Left forelimb (tissue), 1 donor: Measurements from ENCODE around the gene C1orf50.
"Not testable (repeated sequence)": the region's sequence is repeated elsewhere in the genome, so short reads cannot be mapped to it uniquely, and the experiment has no call there.

Source experiments
- DNase-seq: peaks from one replicate; pipeline ENCODE4 v3.0.0-alpha.2; 2018; ENCODE audit warnings: low spot score

Gene C1orf50

DNA sequence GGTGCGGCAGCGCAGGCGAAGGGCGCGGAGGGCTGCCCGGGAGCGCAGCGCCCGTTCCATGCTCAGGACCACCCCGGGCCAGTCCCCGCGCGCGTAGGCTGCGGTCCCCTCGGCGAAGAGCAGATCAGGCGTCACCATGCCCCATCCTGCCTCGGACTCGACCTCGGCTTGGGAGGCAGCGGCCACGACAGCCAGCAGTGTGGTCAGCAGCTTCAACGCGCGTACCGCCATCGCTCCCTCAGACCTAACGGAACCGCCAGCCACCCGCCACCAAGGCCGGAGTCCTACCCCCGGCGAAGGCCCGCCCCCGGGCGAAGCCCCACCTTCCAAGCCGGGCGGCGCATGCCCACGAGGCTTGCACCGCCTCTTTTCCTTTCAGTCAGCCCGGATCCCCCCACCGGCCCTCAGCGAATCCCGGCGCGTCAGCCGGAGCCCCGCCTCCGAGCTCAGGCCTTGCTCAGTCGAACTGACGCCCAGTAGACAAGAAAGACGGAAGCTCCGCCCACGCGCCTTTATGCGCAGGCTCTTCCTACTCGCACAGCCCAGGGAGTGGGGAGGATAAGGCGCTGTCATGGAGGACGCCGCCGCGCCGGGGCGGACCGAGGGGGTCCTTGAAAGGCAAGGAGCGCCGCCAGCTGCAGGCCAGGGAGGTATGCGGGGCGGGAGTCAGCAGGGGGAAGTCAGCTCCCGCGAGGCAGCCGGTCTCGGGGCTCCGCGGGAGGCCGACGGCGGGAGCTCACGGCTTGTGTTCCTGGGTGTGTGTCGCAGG, at the start of gene C1orf50, which contains the start of gene P3H1:
Gene C1orf50 (plus strand): TSS at position 509 of the 769 bp plus-strand sequence. CDS start 63 bp downstream, at position 572.
Gene P3H1 (minus strand): TSS at position 288 of the 769 bp plus-strand sequence. CDS start 57 bp downstream, at position 231.
- DNase-seq, result peak; percentile 99

DNA sequence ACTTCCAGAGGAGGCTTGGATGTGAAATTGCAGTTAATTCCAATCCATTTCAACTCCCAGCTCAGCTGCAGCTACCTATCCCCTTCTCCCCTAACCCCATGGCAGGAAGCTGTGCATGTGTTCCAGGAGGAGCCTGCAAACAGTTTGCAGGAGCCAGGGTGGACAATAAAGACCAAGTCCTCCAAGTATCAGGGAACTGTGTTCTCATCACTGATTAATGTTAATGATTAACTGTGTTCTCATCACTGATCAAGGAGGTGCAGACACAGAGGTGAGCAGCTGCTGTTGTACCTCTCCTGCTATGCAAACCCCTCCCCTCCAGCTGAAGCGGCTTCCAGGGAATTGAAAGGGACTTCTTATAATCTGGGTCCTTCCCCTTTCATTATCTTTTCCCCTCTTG, 46.2 kb upstream of the C1orf50 start:
- no peak for DNase-seq

DNA sequence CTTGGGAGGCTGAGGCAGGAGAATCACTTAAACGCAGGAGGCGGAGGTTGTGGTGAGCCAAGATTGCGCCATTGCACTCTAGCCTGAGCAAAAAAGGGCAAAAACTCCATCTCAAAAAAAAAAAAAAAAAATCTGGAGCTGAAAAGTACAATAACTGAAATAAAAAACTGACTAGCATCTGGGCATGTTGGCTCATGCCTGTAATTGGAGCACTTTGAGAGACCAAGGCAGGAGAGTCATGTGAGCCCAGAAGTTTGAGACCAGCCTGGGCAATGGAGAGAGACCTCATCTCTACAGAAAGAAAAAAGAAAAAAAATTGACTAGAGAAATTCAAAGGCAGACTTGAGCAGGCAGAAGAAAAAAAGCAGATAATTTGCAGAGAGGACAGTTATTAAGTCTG, 45.1 kb upstream of the C1orf50 start:
- no peak for DNase-seq

DNA sequence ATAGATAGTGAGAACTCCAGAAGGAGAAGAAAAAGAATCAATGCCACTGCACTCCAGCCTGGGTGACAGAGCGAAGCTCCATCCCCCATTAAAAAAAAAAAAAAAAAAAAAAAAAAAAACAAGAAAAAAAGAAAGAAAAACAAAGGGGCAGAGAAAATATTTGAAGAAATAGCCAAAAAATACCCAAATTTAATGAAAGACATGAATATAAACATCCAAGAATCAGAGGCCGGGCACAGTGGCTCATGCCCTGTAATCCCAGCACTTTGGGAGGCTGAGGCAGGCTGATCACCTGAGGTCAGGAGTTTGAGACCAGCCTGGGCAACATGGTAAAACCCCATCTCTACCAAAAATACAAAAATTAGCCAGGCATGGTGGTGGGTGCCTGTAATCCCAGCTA, 44.6 kb upstream of the C1orf50 start:
- not testable (repeated sequence) for DNase-seq

DNA sequence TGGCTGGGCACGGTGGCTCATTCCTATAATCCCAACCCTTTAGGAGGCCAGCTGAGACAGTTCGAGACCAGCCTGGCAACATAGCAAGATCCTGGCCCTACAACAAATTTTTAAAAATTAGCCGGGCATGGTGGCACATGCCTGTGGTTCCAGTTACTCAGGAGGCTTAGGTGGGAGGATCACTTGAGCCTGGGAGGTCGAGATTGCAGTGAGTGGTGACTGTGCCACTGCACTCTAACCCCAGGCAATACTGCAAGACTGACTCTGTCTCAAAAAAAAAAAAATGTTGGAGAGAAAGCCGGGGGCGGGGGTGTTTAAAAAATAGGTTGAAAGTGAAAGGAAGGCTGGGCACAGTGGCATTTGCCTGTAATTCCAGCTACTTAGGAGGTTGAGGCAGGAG, 43.5 kb upstream of the C1orf50 start:
- DNase-seq, result no peak

DNA sequence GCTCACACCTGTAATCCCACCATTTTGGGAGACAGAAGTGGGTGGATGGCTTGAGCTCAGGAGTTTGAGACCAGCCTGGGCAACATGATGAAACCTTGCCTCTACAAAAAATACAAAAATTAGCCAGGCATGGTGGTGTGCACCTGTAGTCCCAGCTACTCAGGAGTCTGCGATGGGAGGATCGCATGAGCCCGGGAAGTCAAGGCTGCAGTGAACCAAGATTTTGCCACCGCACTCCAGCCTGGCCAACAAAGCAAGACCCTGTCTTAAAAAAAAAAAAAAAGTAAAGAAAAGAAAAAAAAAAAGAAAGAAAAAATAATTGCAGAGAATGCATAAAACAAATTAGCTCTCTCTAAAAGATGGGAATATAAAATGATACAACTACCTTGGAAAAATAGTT, 41.2 kb upstream of the C1orf50 start:
- not testable (repeated sequence) for DNase-seq

DNA sequence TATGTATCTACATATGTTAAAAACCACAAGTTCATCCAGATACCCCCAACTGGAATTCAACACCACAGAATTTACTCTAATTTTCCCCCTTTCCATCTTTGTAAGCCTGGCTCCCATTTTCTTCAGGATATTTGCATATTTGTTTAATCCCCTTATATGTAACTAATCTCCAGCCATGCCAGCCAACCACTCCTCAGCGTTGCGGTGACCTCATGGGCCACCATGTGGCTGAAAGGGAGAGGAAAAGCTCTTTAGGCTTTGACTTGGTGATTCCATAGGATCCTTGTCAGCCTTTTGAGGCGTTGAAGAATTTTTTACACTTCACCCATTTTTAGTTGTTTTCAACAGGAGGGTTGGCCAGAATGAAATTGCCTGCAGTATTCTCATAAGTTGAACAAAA, 37.0 kb upstream of the C1orf50 start:
- no peak for DNase-seq

DNA sequence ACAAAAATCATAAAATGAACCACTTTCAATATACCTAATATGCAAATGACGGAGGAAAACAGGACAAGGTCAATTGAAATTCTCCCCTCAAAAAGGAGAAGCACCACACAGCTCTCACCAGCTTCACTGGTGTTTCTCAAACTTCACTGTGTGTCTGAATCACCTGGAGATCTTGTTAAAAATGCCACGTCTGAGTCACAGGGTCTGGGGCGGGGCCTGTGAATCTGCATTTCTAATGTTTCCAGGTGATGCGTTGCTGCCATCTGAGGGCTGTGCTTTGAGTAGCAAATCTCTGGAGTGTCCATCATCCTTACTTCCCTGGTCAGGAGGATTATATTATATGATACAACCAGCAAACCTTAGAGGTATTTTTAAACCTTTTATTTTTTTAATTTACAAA, 36.1 kb upstream of the C1orf50 start:
- DNase-seq, result no peak

DNA sequence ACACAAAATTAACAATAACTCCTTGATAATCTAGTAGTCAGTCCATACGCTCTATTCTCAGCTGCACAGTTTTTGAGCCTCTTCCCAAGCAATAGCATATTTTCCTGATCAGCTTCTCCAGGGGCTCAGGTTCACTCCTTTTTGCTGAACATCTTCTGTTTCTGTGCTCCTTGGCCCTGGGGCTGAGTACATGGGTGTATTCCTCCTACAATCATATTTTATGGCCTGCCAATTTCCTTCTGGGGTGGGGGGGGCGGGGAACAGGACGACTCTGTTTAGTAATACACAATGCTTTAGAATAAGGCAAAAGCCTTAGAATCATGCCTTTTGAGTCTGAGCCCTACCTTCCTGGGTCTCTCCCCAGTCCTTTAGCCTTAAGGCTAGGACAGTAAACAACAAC, 35.5 kb upstream of the C1orf50 start:
- no peak for DNase-seq

DNA sequence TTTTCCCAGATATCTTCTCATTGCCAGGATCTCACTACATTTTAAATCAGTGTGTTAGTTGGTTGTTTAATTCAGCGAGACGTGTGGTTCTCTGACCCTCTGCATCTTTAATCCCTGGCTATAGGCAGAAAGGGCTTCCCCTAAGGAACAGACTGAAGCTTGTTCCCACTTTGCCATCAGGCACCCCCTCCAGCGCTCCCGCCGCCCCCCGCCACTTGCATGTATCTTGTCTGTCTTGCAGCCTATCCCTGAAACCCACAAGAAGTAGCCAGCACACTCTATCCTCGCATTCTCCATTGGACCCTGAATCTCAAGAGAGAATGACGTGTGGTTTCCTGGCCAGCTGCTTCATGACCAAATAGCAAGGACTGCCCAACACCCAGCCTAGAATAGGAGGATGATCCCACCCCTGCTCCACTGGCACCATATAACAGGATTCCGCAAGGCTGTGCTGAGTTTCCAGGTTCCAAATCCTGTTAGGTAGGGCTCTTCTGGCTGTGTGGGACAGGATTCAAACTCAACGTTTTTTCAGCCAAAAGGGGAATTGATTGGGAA, 34.8 kb upstream of the C1orf50 start:
- no peak for DNase-seq

DNA sequence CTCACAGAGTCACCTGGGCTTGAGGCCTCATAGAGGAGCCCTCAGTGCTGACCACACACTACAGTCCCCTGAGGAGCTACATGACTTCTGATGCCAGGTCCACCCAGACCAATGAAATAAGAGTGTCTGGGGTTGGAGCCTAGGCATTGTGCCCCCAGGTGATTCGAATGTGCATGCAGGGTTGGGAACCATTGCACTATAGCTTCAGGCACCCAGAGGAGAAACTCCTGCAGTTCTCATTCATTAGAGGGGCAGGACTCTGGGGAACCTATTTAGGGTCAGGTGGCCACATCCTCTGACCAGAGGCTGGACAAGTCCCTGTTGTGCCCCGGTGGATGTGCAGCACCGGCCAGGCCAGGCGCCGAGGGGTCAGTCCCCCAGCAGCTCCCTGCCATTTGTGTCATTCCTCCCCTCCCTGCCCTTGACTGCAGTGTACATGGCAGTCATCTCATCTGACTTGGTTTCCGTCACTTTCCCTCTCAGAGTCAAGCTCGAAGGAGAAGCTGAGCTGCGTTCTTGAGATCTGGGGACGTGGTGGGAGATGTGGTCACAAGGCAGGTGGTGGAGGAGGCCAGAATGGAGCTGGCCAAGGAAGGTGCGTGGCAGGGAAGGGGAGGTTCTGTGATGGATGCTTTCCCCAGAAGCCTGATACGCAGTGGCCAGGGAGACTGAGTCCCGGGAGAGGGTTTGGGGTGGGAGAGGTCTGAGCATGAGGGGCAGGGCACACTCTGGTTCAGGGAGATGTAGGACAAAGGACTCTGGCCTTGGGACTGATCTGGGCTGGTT, 33.4 kb upstream of the C1orf50 start:
- DNase-seq, result no peak

DNA sequence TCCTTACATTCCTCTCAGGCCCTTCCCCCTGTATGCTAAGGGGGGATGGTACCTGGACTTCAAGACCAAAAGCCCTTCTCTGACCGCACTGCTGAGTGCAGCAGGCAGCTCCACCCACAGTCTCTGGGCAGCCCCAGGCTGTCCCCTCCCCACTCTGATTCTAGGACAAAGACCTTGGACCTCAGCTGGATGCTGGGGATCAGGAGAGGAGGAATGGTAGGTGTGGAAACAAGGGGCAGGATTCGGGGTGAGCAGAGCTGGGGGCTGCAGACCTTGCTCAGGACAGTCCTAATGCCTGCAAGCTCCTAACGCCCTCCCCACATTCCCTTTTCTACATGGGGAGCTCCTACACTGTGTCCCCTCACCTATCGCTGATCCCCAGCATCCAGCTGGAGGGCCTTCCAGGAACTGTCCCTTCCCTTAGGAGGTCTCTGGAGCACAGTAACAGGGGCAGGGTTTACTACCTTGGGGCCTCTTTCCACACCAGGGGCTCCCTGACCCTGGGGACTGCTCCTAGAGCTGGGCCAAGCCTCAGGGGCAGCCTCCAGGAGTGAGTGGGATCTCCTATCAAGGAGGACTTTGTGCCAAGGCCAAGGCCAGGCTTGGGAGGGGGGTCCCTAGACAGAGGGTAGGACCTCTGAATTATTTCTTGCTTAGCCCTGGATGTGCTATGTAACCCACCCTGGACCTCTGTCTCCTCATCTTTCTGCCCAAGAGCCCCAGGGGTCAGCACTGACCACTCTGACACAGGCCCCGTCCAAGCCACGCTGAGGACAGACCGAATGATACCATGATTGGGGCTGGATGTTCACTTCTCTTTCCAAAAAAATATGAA, 32.6 kb upstream of the C1orf50 start:
- DNase-seq, result no peak

DNA sequence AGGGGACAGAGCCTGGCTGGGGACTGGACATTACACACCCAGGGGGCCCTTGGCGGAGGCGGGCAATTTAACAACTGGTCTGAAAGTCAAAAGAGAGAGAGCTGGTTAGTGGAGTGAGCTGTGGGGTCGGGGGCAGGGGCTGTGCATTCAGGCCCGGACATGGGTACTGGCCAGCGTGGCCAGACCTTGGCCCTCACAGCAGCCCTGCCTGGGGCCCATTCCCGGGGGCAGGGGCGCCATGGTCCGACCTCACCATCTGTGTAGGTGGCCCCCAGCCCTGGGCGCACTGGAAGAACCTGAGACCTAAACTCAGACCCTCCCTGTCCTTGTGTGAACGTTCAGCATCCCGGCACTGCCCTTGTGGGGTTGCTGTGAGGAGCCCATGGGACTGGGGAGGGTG, 32.0 kb upstream of the C1orf50 start:
- DNase-seq, result no peak

DNA sequence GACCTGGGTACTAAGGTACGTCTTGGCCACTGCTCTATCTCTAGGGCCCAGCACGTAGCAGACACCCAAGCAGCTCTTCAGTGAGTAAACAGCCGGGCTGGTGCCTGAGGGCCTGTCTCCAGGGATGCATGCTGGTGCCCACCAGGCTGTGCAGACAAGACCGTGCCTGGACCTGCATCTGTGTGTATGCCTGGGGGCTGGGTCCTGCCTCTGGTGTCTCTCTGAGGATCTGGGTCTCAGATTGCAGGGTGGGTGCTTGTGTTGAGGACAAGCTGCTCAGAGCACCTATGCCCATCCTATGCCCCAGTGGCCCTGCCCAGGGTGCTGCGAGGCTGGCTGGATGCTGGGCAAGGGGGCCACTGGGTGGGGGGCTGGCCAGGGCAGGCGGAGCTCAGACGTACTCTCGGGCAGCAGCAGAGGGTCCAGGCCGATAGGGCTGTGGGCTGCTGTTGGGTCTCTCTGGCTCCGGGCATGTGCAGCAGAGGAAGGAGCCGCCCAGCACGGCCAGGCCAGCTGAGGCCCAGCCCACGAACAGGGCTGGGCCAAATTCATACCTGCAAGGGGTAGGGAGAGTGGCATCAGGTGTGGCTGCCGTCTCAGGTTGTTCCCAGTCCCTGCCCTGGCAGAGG, 31.5 kb upstream of the C1orf50 start:
- DNase-seq, result no peak

DNA sequence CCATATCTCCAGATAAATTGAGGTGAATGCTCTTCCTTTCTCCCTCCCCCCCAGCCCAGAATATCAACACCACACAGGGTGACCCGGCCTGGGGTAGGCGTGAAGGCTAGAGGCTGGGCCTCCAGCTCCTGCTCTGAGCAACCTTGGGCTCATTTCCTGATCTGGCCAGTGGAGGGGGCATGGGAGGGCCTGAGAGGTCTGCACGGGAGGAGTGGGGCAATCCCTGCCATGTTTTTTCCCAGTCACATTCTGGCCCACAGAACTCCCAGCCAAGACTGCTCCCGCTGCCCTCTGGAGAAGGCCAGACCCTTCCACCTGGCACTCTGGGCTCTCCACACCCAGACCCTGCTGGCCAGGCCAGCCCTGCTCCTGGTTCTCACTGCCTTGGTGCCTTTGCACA, 30.9 kb upstream of the C1orf50 start:
- DNase-seq, result no peak

DNA sequence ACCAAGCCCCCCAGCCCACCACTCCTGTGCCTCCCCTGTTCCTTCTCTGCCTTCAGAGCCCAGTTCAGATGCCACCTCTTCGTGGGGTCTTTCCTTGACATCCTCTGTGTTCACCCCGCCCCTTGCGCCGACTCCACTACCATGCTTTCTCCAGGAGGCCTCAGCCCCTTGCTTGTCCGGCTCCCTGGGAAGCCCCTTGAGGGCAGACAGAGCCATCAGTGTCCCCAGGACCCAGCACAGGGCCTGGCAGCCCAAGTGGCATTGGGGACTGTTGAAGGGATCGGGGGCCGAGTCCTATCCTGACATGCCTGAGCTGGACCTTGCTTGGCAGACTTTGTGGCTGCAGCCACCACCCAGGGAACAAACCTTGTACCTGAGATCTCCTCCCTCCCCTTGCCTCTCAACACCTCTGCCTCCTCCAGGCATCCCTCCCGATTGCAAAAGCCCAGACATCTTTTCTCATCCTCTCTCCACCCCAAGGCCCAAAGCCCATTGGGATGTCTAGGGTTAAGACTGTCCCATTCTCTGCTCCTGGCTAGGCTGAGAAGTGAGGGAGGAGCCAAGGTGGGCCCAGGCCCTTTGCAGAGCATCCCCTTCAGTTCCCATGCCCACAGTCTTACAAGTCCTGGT, 30.4 kb upstream of the C1orf50 start:
- DNase-seq, result no peak

DNA sequence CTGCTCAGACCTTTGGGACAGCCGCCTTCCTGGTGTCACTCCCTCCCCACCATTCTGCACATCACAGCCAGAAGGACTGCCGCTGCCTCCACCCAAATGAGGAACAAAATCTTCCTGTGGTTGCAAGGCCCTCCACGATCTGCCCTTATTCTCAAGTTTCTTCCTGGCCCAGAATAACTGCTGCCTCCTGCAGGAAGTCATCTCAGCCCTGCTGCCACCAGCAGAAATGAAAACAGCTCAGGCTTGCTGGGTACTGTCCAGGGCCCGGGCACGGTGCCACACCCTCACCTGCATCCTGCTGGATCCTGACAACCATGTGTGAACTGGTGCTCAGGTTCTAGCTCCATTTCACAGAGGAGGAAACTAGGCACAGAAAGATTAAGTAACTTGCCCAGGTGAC, 29.8 kb upstream of the C1orf50 start:
- no peak for DNase-seq

DNA sequence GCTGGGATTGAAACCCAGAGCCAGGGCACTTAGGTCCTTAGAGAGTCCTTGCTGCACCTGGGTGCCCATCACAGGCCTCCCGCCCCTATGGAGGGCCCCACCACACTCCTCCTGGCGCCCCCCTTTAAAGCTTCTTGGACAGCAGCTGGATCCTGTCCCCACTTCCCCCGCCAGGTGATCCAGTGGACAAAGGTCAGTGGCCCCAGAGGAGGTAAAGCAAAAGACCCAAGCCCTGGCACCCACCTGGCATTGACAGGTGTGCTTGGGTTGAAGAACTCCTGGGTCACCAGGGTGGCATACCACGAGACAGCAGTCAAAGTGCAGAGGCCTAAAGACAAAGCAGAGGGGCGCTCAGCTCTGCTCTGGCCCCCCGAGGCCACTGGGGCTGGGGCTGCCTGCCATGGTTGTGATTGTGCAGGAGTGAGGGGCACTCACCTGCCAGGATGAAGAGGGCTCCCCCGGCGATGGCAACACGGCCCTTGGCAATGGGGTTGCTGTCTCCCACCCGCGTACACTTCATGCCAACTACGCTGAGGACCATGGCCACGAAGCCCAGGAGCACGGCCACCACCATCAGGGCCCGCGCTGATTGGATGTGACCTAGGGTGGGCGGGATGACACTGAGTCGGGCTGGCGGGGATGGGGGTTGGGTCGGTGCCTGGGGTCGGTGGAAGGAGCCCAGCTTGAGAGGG, 28.9 kb upstream of the C1orf50 start:
- DNase-seq, result no peak

DNA sequence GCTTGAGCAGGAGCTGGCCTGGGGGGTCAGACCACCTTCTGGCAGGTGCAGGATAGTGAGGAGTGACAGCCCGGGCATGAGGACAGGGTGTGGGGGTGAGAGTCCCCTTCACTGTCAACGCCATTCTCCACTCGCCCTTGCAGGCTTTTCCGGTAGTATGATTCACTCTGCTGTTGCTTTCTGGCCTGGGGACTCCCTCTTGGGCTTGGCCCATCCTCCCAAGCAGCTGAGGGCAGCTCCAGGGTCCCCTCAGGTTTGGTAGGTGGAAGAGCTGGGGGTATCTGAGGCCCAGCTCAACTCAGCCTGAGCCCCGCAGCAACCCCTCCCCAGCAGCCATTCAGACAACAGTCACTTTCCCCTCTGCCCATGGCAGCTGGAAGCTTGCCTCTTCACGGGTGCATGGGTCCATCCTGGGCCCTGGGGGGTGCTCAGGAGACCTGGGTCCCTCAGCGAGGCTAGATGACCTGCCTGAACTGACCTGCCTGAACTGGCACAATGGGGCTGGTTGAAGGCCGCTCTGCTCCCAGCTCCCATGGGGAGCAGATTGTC, 28.3 kb upstream of the C1orf50 start:
- DNase-seq, result no peak
